Measurements from ENCODE around the gene TLR6. TPM values are rescaled to one million over a fixed set of nuclear protein-coding genes. Genes with fewer than 3 reads are reported as not detected.
"Not testable (repeated sequence)": the region's sequence is repeated elsewhere in the genome, so short reads cannot be mapped to it uniquely, and the experiment has no call there.

TLR6 gene
- polyA plus RNA-seq, 4 donors = 0.69 to 1.8 (median 0.79) TPM

GRCh38 chr4:38794051-38794450 lies 62.6 kb downstream of the TLR6 start:
- no peak for DNase-seq (ENCODE audit: low read depth in 4 of 4, low spot score in 3 of 4)

GRCh38 chr4:38791010-38791409 lies 65.6 kb downstream of the TLR6 start:
- no peak for DNase-seq (ENCODE audit: low read depth in 4 of 4, low spot score in 3 of 4)

GRCh38 chr4:38788317-38788716 lies 68.3 kb downstream of the TLR6 start:
- DNase-seq (ENCODE audit: low read depth in 4 of 4, low spot score in 3 of 4) = no peak

GRCh38 chr4:38787693-38788092 lies 68.9 kb downstream of the TLR6 start:
- no peak for DNase-seq (ENCODE audit: low read depth in 4 of 4, low spot score in 3 of 4)

GRCh38 chr4:38785901-38786402 lies 70.7 kb downstream of the TLR6 start:
- DNase-seq (ENCODE audit: low read depth in 4 of 4, low spot score in 3 of 4) = no peak

GRCh38 chr4:38785041-38785790 lies 71.4 kb downstream of the TLR6 start:
- no peak for DNase-seq (ENCODE audit: low read depth in 4 of 4, low spot score in 3 of 4)

- no peak for DNase-seq (ENCODE audit: low read depth in 4 of 4, low spot score in 3 of 4)
Measured at GRCh38 chr4:38784141-38784540, 72.5 kb downstream of the TLR6 start.

- no peak for DNase-seq (ENCODE audit: low read depth in 4 of 4, low spot score in 3 of 4)
Measured at GRCh38 chr4:38783109-38783460, 73.5 kb downstream of the TLR6 start.

- DNase-seq (ENCODE audit: low read depth in 4 of 4, low spot score in 3 of 4) = no peak
Measured at GRCh38 chr4:38782452-38783108, 74.0 kb downstream of the TLR6 start, which contains the start of gene TLR10. TSS of gene TLR10 (minus strand) at chr4:38782990. CDS start at chr4:38775590, 7,400 bp downstream.

GRCh38 chr4:38781854-38782261 lies 74.8 kb downstream of the TLR6 start:
- no peak for DNase-seq (ENCODE audit: low read depth in 4 of 4, low spot score in 3 of 4)

- DNase-seq (ENCODE audit: low read depth in 4 of 4, low spot score in 3 of 4) = no peak
Measured at GRCh38 chr4:38780833-38781484, 75.7 kb downstream of the TLR6 start.

GRCh38 chr4:38779790-38780189 lies 76.8 kb downstream of the TLR6 start:
- DNase-seq (ENCODE audit: low read depth in 4 of 4, low spot score in 3 of 4) = no peak

GRCh38 chr4:38777925-38778324 lies 78.7 kb downstream of the TLR6 start:
- DNase-seq (ENCODE audit: low read depth in 4 of 4, low spot score in 3 of 4) = not testable (repeated sequence)

GRCh38 chr4:38775326-38775725 lies 81.3 kb downstream of the TLR6 start:
- no peak for DNase-seq (ENCODE audit: low read depth in 4 of 4, low spot score in 3 of 4)

GRCh38 chr4:38774181-38774955 lies 82.2 kb downstream of the TLR6 start:
- DNase-seq (ENCODE audit: low read depth in 4 of 4, low spot score in 3 of 4) = no peak

Other genes with a start within 250 kb of the TLR6 start
- gene KLF3, start 192.6 kb downstream of the TLR6 start, polyA plus RNA-seq (ENCODE audit: insufficient read length in 4 of 4) = 10 to 100 TPM; 56.1 to 79.1 (median 72.3) TPM
- under 1 TPM; 0.20 to 0.98 (median 0.51) TPM for gene TLR10, start 73.8 kb downstream of the TLR6 start, polyA plus RNA-seq (ENCODE audit: insufficient read length in 4 of 4)
- 1 to 10 TPM; 3.3 to 8.3 (median 4.6) TPM for gene TLR1, start 52.0 kb downstream of the TLR6 start, polyA plus RNA-seq (ENCODE audit: insufficient read length in 4 of 4)
- 10 to 100 TPM; 29.5 to 85.1 (median 38.2) TPM for gene FAM114A1, start 11.0 kb upstream of the TLR6 start, polyA plus RNA-seq (ENCODE audit: insufficient read length in 4 of 4)
- gene TMEM156, start 175.6 kb upstream of the TLR6 start, polyA plus RNA-seq (ENCODE audit: insufficient read length in 4 of 4) = 1 to 10 TPM; 1.5 to 4.4 (median 3.4) TPM
- 10 to 100 TPM; 30.1 to 47.1 (median 40.9) TPM for gene KLHL5, start 205.4 kb upstream of the TLR6 start, polyA plus RNA-seq (ENCODE audit: insufficient read length in 4 of 4)

All from left renal pelvis (tissue), 4 donors.